ENCODE measurements around the gene MFSD6L. TPM values are rescaled to one million over a fixed set of nuclear protein-coding genes. Genes with fewer than 3 reads are reported as not detected.

Gene MFSD6L
- total RNA-seq, 1 experiment from 2014 or later = 2.1 TPM

DNA sequence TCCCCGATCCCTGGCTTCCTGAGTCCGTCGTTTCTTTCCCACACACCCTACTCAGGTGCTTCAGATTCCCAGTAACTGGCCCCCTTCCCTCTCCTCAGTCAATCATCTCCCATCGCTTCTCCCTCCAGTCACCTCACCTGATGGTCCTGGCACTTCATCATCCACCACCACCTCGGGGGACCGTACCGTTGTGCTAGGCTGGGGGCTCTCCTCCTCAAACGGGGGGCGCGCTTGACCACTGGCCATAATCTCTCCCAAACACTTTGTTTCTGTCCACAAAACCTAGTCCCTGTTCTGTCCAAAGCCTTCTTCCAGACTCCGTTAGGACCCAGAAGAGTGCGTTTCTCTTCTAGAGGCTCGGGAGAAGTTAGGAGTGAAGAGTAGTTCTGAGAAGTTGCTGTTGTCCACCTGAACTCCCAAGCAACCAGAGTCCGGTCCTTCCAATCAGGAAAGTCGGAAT lies 41.0 kb downstream of the MFSD6L start, which contains the start of gene SPDYE4:
SPDYE4 (minus strand) TSS at position 410 of the 460 bp plus-strand sequence; CDS start at position 246, 164 bp downstream.
- Histone ChIP-seq H3T11ph (ENCODE audit: low read length) (no peak within 1 kb of the TSS), H3K79me1 (ENCODE audit: insufficient read depth, low read depth, low read length, poor library complexity, severe bottlenecking) (no peaks in the 10 kb centered on the region), H3K4me1 (ENCODE audit: insufficient read depth, low read length) (no peaks in the 10 kb centered on the region), H4K20me1 (ENCODE audit: control insufficient read depth, insufficient read depth, insufficient read length) (no peaks in the 10 kb centered on the region), H3K79me2 (ENCODE audit: insufficient read depth, low read length) (no peaks in the 10 kb centered on the region), H3K9ac (ENCODE audit: extremely low read depth, insufficient read length, low read length) (no peak within 1 kb of the TSS), H3K23ac (ENCODE audit: insufficient read length, low read depth, low read length) (no peak within 1 kb of the TSS), H4K8ac (replicated peaks; ENCODE audit: insufficient read length, low read depth, low read length) (no peak within 1 kb of the TSS), H4K91ac (ENCODE audit: insufficient read length, low read depth, low read length) (no peak within 1 kb of the TSS), H3K27me3 (ENCODE audit: insufficient read depth, low read length) (no peaks in the 10 kb centered on the region), H3K27ac (ENCODE audit: insufficient read length, low read depth, low read length) (no peak within 1 kb of the TSS), H2BK120ac (ENCODE audit: low read depth, low read length, poor library complexity, severe bottlenecking) (no peak within 1 kb of the TSS), H3K4me2 (ENCODE audit: insufficient read depth, insufficient read length, low read length) (no peak within 1 kb of the TSS), H2BK20ac (ENCODE audit: low read depth, low read length, poor library complexity, severe bottlenecking) (no peak within 1 kb of the TSS), H2BK5ac (ENCODE audit: insufficient read length, low read length) (no peak within 1 kb of the TSS), H3K56ac (ENCODE audit: insufficient read length, low read depth, low read length) (no peak within 1 kb of the TSS), H2BK15ac (ENCODE audit: low read depth, low read length) (no peak within 1 kb of the TSS), H2AK5ac (ENCODE audit: insufficient read length, low read length) (no peak within 1 kb of the TSS), H3K23me2 (ENCODE audit: insufficient read length, low read depth, low read length, poor library complexity, severe bottlenecking) (no peaks in the 10 kb centered on the region), H2AFZ (ENCODE audit: low read length) (no peak within 1 kb of the TSS), H3K4ac (ENCODE audit: low read depth, low read length) (no peak within 1 kb of the TSS), H3K14ac (ENCODE audit: insufficient read depth, low read length) (no peak within 1 kb of the TSS), H2BK12ac (ENCODE audit: insufficient read length, low read depth, low read length) (no peak within 1 kb of the TSS), H4K5ac (ENCODE audit: insufficient read length, low read depth, low read length) (no peak within 1 kb of the TSS), H3K18ac (ENCODE audit: insufficient read length, low read depth, low read length) (no peak within 1 kb of the TSS), H3K9me3 (ENCODE audit: control insufficient read depth, low read depth, low read length) (no peaks in the 10 kb centered on the region)
- no peak within 1 kb of the TSS for H3K27ac Mint-ChIP-seq
- WGBS (ENCODE audit: extremely low coverage, insufficient read length, low lambda C conversion rate) = no CpG with 5 or more reads among the region's 15 CpGs
- no peak within 1 kb of the TSS for H3K4me3 Mint-ChIP-seq
- H3K9me3 Mint-ChIP-seq = peaks cover 3 to 5% of the 10 kb centered on the region in 2 experiments; a peak in 3 of 5 replicates
- peaks cover 31% of the 10 kb centered on the region for H3K27me3 Mint-ChIP-seq (ENCODE audit: low read depth)
- H3K4me1 Mint-ChIP-seq = peaks cover 10 to 12% of the 10 kb centered on the region in 2 experiments
- no peak for DNase-seq
- no peaks in the 10 kb centered on the region for H3K36me3 Mint-ChIP-seq (ENCODE audit: insufficient read depth in 1 of 3, low read depth in 3 of 3)
- TF ChIP-seq, protein P1, sequence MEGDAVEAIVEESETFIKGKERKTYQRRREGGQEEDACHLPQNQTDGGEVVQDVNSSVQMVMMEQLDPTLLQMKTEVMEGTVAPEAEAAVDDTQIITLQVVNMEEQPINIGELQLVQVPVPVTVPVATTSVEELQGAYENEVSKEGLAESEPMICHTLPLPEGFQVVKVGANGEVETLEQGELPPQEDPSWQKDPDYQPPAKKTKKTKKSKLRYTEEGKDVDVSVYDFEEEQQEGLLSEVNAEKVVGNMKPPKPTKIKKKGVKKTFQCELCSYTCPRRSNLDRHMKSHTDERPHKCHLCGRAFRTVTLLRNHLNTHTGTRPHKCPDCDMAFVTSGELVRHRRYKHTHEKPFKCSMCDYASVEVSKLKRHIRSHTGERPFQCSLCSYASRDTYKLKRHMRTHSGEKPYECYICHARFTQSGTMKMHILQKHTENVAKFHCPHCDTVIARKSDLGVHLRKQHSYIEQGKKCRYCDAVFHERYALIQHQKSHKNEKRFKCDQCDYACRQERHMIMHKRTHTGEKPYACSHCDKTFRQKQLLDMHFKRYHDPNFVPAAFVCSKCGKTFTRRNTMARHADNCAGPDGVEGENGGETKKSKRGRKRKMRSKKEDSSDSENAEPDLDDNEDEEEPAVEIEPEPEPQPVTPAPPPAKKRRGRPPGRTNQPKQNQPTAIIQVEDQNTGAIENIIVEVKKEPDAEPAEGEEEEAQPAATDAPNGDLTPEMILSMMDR (conservative IDR thresholded peaks at IDR 0.05) = no peak
